GM12875 (cell line): ENCODE data around the gene CTAGE1.

Source experiments
- H3K4me3 ChIP-seq: one replicate; pipeline ENCODE4 v1.5.1; 2011; ENCODE audit warnings: low read depth, low read length, control low read depth
- CTCF ChIP-seq: IDR thresholded peaks from 2 replicates; pipeline ENCODE4 v1.5.1; 2011; ENCODE audit warnings: low read depth, mild to moderate bottlenecking, control low read depth, inconsistent platforms, low read length, moderate library complexity, borderline replicate concordance; ENCODE audit not compliant: insufficient read depth

Gene CTAGE1

GRCh38 chr18:22417496-22418188, at the start of gene CTAGE1:
TSS of gene CTAGE1 (minus strand) at chr18:22417915. CDS start at chr18:22417811, 104 bp downstream.
- TF ChIP-seq CTCF, result no peak
- H3K4me3 ChIP-seq, result no peak within 1 kb of the TSS

- H3K4me3 ChIP-seq, result no peak overlapping the region
- no peak for TF ChIP-seq CTCF
Measured at GRCh38 chr18:22466608-22467395, 49.1 kb upstream of the CTAGE1 start.

GRCh38 chr18:22465859-22466457, 48.2 kb upstream of the CTAGE1 start:
- no peak for TF ChIP-seq CTCF
- no peak overlapping the region for H3K4me3 ChIP-seq

GRCh38 chr18:22463076-22463475, 45.4 kb upstream of the CTAGE1 start:
- no peak for TF ChIP-seq CTCF
- no peak overlapping the region for H3K4me3 ChIP-seq

- H3K4me3 ChIP-seq, result no peak overlapping the region
- no peak for TF ChIP-seq CTCF
Measured at GRCh38 chr18:22459491-22459890, 41.8 kb upstream of the CTAGE1 start.

GRCh38 chr18:22457524-22457923, 39.8 kb upstream of the CTAGE1 start:
- no peak for TF ChIP-seq CTCF

More at GRCh38 chr18:22457524-22457923, 39.8 kb upstream of the CTAGE1 start:
- H3K4me3 ChIP-seq, result no peak overlapping the region
